Activated naive CD4-positive, alpha-beta T cell treated with anti-CD3 and anti-CD28 coated beads, Interleukin-2, amount 10 ng/mL, durations not matched to agents 7 days and 5 days (primary cell): ENCODE results near the gene ITIH4.
A peak's percentile ranks its signal among the peaks of the same experiment; 100 is the strongest.

Experiments used
- CTCF ChIA-PET: fragments of 350-600 bp; sonication (Branson Sonifier 250); formaldehyde crosslinking; loops from one replicate; lab custom pipeline; 2021; ENCODE audit warnings: antibody characterized with exemption; lab: Charles Lee
- DNase-seq: peaks from one replicate; pipeline ENCODE4 v3.0.0-alpha.2; 2020
- H3K27ac Mint-ChIP-seq: one replicate; pipeline ENCODE4 v1.8.0; 2021; ENCODE audit warnings: mild to moderate bottlenecking, moderate library complexity, mixed read lengths
- H3K27me3 Mint-ChIP-seq: one replicate; pipeline ENCODE4 v1.8.0; 2021; ENCODE audit warnings: mild to moderate bottlenecking, mixed read lengths
- H3K36me3 Mint-ChIP-seq: one replicate; pipeline ENCODE4 v1.8.0; 2021; ENCODE audit warnings: mixed read lengths
- H3K4me1 Mint-ChIP-seq: one replicate; pipeline ENCODE4 v1.8.0; 2021; ENCODE audit warnings: mixed read lengths
- H3K4me3 Mint-ChIP-seq: one replicate; pipeline ENCODE4 v1.8.0; 2021; ENCODE audit warnings: mild to moderate bottlenecking, moderate library complexity, mixed read lengths
- H3K9me3 Mint-ChIP-seq: one replicate; pipeline ENCODE4 v1.8.0; 2021; ENCODE audit warnings: mixed read lengths

Gene ITIH4

DNA sequence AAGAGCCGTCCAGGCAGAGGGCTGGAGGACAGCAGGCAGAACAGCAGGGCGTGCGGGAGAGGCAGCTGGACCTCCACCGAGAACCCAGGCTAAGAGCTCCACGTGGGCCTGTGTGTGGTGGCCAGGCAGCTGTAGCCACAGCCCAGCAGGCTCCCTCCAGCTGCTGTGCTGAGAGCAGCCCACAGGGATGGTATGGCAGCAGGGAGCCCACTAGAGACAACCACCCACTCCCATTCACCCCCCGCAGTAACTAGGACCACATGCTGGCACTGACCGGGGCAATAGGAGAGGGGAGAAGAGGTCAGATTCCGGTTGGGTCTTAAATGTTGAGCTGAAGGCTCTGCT lies 29.9 kb upstream of the ITIH4 start:
- CTCF ChIA-PET, result interaction anchor here (0.8 kb wide), 1 partner anchor 14 kb away, joined by 3 read pairs; no protein-coding TSS in a partner anchor
- Mint-ChIP-seq H3K27me3 (no peaks in the 10 kb centered on the region), H3K4me3 (no peak overlapping the region), H3K36me3 (peaks cover 16% of the 10 kb centered on the region), H3K9me3 (peaks cover 22% of the 10 kb centered on the region), H3K27ac (peak overlapping the region; percentile 7), H3K4me1 (no peaks in the 10 kb centered on the region)
- DNase-seq, result no peak

GRCh38 chr3:52859686-52860423 lies 29.4 kb upstream of the ITIH4 start:
- no peak overlapping the region for H3K27ac Mint-ChIP-seq

GRCh38 chr3:52857864-52858263 lies 27.4 kb upstream of the ITIH4 start:
- Mint-ChIP-seq H3K27ac (no peak overlapping the region), H3K9me3 (peaks cover 2% of the 10 kb centered on the region), H3K36me3 (peaks cover 3% of the 10 kb centered on the region), H3K4me3 (no peak overlapping the region), H3K4me1 (no peaks in the 10 kb centered on the region), H3K27me3 (no peaks in the 10 kb centered on the region)
- DNase-seq, result no peak
- CTCF ChIA-PET, result interaction anchor here (1.0 kb wide), 1 partner anchor 12 kb away, joined by 3 read pairs; no protein-coding TSS in a partner anchor

More at GRCh38 chr3:52859686-52860423, 29.4 kb upstream of the ITIH4 start:
- peaks cover 13% of the 10 kb centered on the region for H3K36me3 Mint-ChIP-seq
- CTCF ChIA-PET, result no interaction called here
- no peaks in the 10 kb centered on the region for H3K4me1 Mint-ChIP-seq
- DNase-seq, result no peak
- no peaks in the 10 kb centered on the region for H3K27me3 Mint-ChIP-seq
- no peak overlapping the region for H3K4me3 Mint-ChIP-seq
- peaks cover 19% of the 10 kb centered on the region for H3K9me3 Mint-ChIP-seq

- no peak overlapping the region for H3K4me3 Mint-ChIP-seq
- H3K36me3 Mint-ChIP-seq, result peaks cover 2% of the 10 kb centered on the region
- CTCF ChIA-PET, result interaction anchor here (1.0 kb wide), 1 partner anchor 78 kb away, joined by 3 read pairs; no protein-coding TSS in a partner anchor
- DNase-seq, result no peak
- no peaks in the 10 kb centered on the region for H3K27me3 Mint-ChIP-seq
- no peaks in the 10 kb centered on the region for H3K4me1 Mint-ChIP-seq
- H3K9me3 Mint-ChIP-seq, result no peaks in the 10 kb centered on the region
- H3K27ac Mint-ChIP-seq, result no peak overlapping the region
These were observed 26.7 kb upstream of the ITIH4 start for GRCh38 chr3:52857133-52857532.

- no peaks in the 10 kb centered on the region for H3K4me1 Mint-ChIP-seq
- no peak overlapping the region for H3K4me3 Mint-ChIP-seq
- no peak overlapping the region for H3K27ac Mint-ChIP-seq
- CTCF ChIA-PET, result interaction anchor here (1.0 kb wide), 1 partner anchor 78 kb away, joined by 3 read pairs; no protein-coding TSS in a partner anchor
- no peaks in the 10 kb centered on the region for H3K9me3 Mint-ChIP-seq
- no peak for DNase-seq
- no peaks in the 10 kb centered on the region for H3K27me3 Mint-ChIP-seq
- H3K36me3 Mint-ChIP-seq, result peaks cover 5% of the 10 kb centered on the region
These were observed 26.2 kb upstream of the ITIH4 start for GRCh38 chr3:52856666-52857065.

- Mint-ChIP-seq H3K36me3 (peaks cover 7% of the 10 kb centered on the region), H3K27ac (no peak overlapping the region), H3K9me3 (no peaks in the 10 kb centered on the region), H3K4me1 (no peaks in the 10 kb centered on the region), H3K27me3 (no peaks in the 10 kb centered on the region), H3K4me3 (no peak overlapping the region)
- CTCF ChIA-PET, result interaction anchor here (0.6 to 2.5 kb wide), 4 partner anchors 19 to 350 kb away, joined by 3 to 8 read pairs (median 4); no protein-coding TSS in a partner anchor
- DNase-seq, result no peak
These were observed 23.5 kb upstream of the ITIH4 start for GRCh38 chr3:52854013-52854412.

- Mint-ChIP-seq H3K36me3 (peaks cover 7% of the 10 kb centered on the region), H3K27me3 (no peaks in the 10 kb centered on the region), H3K4me1 (no peaks in the 10 kb centered on the region), H3K27ac (no peak overlapping the region), H3K4me3 (no peak overlapping the region), H3K9me3 (no peaks in the 10 kb centered on the region)
- CTCF ChIA-PET, result interaction anchor here (1.5 to 2.5 kb wide), 2 partner anchors 20 to 220 kb away, joined by 3 to 8 read pairs; no protein-coding TSS in a partner anchor
- no peak for DNase-seq
These were observed 21.9 kb upstream of the ITIH4 start for GRCh38 chr3:52852419-52852818.

DNA sequence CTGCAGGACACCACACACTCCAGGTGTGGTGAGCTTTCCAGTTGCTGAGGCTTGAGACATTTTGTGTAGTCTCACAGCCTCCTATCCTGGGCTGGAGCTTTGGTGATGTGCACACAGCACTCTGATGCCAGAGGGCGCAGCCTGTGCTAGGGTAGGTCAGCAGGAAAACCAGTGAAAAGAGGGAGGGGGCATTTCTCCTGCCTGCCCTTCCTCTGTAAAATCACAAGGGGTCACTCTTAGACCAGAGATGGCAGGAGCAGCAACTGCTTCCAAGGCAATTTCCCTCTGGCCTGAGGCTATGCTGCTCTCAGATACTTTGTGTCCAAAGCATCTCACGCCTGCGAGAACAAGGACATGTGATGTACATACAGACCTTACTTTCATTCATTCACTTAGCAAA lies 20.9 kb upstream of the ITIH4 start:
- CTCF ChIA-PET, result interaction anchor here (0.6 to 1.6 kb wide), 7 partner anchors 10 to 278 kb away, joined by 3 to 8 read pairs (median 4); no protein-coding TSS in a partner anchor
- peaks cover 7% of the 10 kb centered on the region for H3K36me3 Mint-ChIP-seq
- no peaks in the 10 kb centered on the region for H3K9me3 Mint-ChIP-seq
- H3K27me3 Mint-ChIP-seq, result no peaks in the 10 kb centered on the region
- H3K4me1 Mint-ChIP-seq, result peaks cover 4% of the 10 kb centered on the region
- peak overlapping the region; percentile 56 for H3K27ac Mint-ChIP-seq
- H3K4me3 Mint-ChIP-seq, result no peak overlapping the region
- DNase-seq, result peak; percentile 51

DNA sequence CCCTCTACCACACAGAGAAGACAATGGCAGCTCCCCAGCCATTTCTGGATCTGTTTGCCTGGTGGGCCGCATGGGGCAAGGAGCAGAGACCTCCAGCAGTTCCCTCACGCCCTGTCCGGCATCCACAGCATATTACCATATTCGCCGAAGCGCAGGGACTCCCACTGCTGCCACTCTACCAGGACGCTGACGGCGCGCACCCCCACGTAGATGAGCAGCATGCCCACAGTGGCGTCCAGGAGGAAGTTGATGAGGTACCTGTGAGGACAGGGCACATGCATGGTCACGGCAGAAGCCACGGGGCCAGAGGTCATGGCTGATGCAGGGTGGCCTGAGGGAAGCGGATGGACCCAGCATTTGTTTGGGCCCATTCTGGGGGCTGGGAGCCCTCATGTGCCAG lies 19.2 kb upstream of the ITIH4 start:
- Mint-ChIP-seq H3K9me3 (no peaks in the 10 kb centered on the region), H3K36me3 (peaks cover 7% of the 10 kb centered on the region), H3K4me3 (no peak overlapping the region), H3K27me3 (no peaks in the 10 kb centered on the region), H3K27ac (no peak overlapping the region), H3K4me1 (peaks cover 4% of the 10 kb centered on the region)
- CTCF ChIA-PET, result interaction anchor here (1.1 to 2.2 kb wide), 4 partner anchors 11 to 224 kb away, joined by 3 to 8 read pairs (median 5); no protein-coding TSS in a partner anchor
- DNase-seq, result no peak

DNA sequence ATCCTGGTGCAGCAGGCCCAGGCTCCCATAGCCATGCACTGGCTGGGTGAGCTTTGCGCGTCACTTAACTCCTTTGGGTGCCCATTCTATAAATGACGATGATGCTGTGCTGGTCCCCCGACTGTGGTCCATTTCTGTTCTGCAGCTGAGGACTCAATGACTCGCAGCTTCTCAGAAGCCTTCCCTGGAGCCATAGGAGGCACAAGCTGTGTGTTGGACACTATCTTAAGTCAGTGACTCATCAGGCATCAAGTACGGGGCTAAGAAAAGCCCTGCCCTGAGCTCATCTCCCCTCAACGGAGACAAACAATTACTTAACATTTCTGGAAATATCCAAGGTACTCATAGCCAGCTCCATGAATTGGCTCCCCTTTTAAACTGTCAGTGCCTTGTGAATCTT lies 18.1 kb upstream of the ITIH4 start:
- no peaks in the 10 kb centered on the region for H3K27me3 Mint-ChIP-seq
- no peak for DNase-seq
- peaks cover 7% of the 10 kb centered on the region for H3K36me3 Mint-ChIP-seq
- CTCF ChIA-PET, result interaction anchor here (1.1 to 2.5 kb wide), 7 partner anchors 10 to 225 kb away, joined by 3 to 9 read pairs (median 4); no protein-coding TSS in a partner anchor
- no peak overlapping the region for H3K27ac Mint-ChIP-seq
- no peak overlapping the region for H3K4me3 Mint-ChIP-seq
- no peaks in the 10 kb centered on the region for H3K9me3 Mint-ChIP-seq
- peaks cover 4% of the 10 kb centered on the region for H3K4me1 Mint-ChIP-seq

GRCh38 chr3:52847726-52848125 lies 17.3 kb upstream of the ITIH4 start:
- CTCF ChIA-PET, result interaction anchor here (0.9 to 2.5 kb wide), 5 partner anchors 9 to 226 kb away, joined by 3 to 9 read pairs (median 3); no protein-coding TSS in a partner anchor
- Mint-ChIP-seq H3K36me3 (peaks cover 7% of the 10 kb centered on the region), H3K27ac (peak overlapping the region; percentile 45), H3K27me3 (no peaks in the 10 kb centered on the region), H3K4me3 (no peak overlapping the region), H3K9me3 (no peaks in the 10 kb centered on the region), H3K4me1 (peaks cover 4% of the 10 kb centered on the region)
- DNase-seq, result no peak

GRCh38 chr3:52847241-52847640 lies 16.8 kb upstream of the ITIH4 start:
- no peaks in the 10 kb centered on the region for H3K27me3 Mint-ChIP-seq
- no peak overlapping the region for H3K4me3 Mint-ChIP-seq
- peaks cover 6% of the 10 kb centered on the region for H3K36me3 Mint-ChIP-seq
- peak overlapping the region; percentile 45 for H3K27ac Mint-ChIP-seq
- CTCF ChIA-PET, result interaction anchor here (0.9 to 2.5 kb wide), 5 partner anchors 9 to 88 kb away, joined by 3 to 9 read pairs (median 5); no protein-coding TSS in a partner anchor
- peaks cover 4% of the 10 kb centered on the region for H3K4me1 Mint-ChIP-seq
- DNase-seq, result no peak
- no peaks in the 10 kb centered on the region for H3K9me3 Mint-ChIP-seq

DNA sequence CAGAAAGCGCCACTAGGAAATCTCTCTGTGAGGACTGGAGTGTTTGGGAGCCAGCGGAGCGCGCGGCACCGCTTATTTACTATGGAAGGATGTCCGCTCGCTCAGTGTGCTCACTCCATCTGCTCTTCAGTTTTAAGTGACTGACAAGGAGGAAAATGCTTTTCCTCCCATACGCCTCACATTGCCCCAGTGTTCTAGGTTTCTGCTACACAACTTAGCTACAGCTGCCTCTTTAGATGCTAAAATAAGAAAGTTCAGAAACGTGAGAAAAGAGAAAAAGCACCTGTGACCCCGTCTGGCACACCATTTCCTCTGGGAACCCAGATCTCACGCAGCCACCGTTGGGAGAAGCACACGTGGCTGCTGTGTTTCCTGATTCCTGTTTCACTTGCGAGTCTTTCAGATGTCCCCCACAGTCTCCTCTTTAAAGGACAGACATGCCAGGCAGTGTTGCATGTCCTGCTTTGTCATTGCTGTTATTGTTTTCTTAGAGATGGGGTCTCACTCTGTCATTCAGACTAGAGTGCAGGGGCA lies 16.0 kb upstream of the ITIH4 start:
- no peak for DNase-seq
- Mint-ChIP-seq H3K27ac (no peak overlapping the region), H3K27me3 (no peaks in the 10 kb centered on the region), H3K4me3 (no peak overlapping the region), H3K4me1 (peaks cover 4% of the 10 kb centered on the region), H3K36me3 (peaks cover 5% of the 10 kb centered on the region), H3K9me3 (no peaks in the 10 kb centered on the region)
- CTCF ChIA-PET, result interaction anchor here (0.9 to 2.5 kb wide), 5 partner anchors 8 to 225 kb away, joined by 3 to 9 read pairs (median 5); no protein-coding TSS in a partner anchor

- Mint-ChIP-seq H3K9me3 (no peaks in the 10 kb centered on the region), H3K27ac (no peak overlapping the region), H3K27me3 (no peaks in the 10 kb centered on the region), H3K4me3 (no peak overlapping the region), H3K4me1 (peaks cover 4% of the 10 kb centered on the region), H3K36me3 (peaks cover 6% of the 10 kb centered on the region)
- peak; percentile 32 for DNase-seq
- CTCF ChIA-PET, result interaction anchor here (1.0 to 1.8 kb wide), 6 partner anchors 13 to 225 kb away, joined by 3 to 5 read pairs (median 4); no protein-coding TSS in a partner anchor
These were observed 15.4 kb upstream of the ITIH4 start for GRCh38 chr3:52845691-52846431.
